Left cardiac atrium (tissue), 4 donors: Measurements from ENCODE around the gene SMC5. TPM values are rescaled to one million over a fixed set of nuclear protein-coding genes. Genes with fewer than 3 reads are reported as not detected.
"Not testable (repeated sequence)": the region's sequence is repeated elsewhere in the genome, so short reads cannot be mapped to it uniquely, and the experiment has no call there.

Experiments used
- ATAC-seq, 2 donors: fragments of 200-7000 bp; cut with Tn5 transposase; one replicate each; pipeline ENCODE4 v1.9.1; 2020; ENCODE audit warnings: mild to moderate bottlenecking in 2 of 2, moderate library complexity in 2 of 2
- DNase-seq: peaks from one replicate; pipeline ENCODE4 v3.0.0-alpha.2; 2020
- intact Hi-C, 2 donors: fragments of 100-400 bp; cut with DNase I; formaldehyde crosslinking; loops; one replicate each; pipeline versions ENCODE4 v1.14.1 to v1.15.1; 2022 to 2023
- long read RNA-seq: library from polyadenylated mRNA; unstranded; transcript quantifications from one replicate; pipeline ENCODE4 v2.0.0, GENCODE V29; 2021
- total RNA-seq, 2 donors: library from RNA; stranded (reverse); fragmentation: NEBNext Ultra II Directional; extraction: Animal tissue kit (Norgen Biotek cat#: 25700); gene quantifications; one replicate each; pipeline ENCODE4 v1.2.1, GENCODE V29; 2021
- donor health status: DM: no; HTN: yes; CAD: no.
- donor health status: DM: no; HTN: yes; CAD: no; lungs with severe emphysema.
- donor health status: DM: yes; HTN: yes; CAD: no.
- donor health status: Dilated cardiomyopathy.

Gene SMC5
- total RNA-seq = 10 to 100 TPM; 12.3 to 21.0 TPM
- long read RNA-seq, full-length matches to known transcripts = 3 of 20 reads
- long read RNA-seq, partial matches to known transcripts = 13 of 20 reads
- long read RNA-seq, other reads (novel, unspliced or antisense) = 4 of 20 reads

- DNase-seq (peak; percentile 92), ATAC-seq (peak; percentile 96 to 97)
- intact Hi-C loops = loop anchor here in 1 of 2 donors (10.0 kb wide), 1 partner anchor 346 kb away; no protein-coding TSS in a partner anchor
These were observed at the start of gene SMC5 for GRCh38 chr9:70258692-70259511. TSS of gene SMC5 (plus strand) at chr9:70258978. CDS start at chr9:70259079, 101 bp downstream.

- intact Hi-C loops = loop anchor here in 1 of 2 donors (10.0 kb wide), 1 partner anchor 92 kb away; no protein-coding TSS in a partner anchor
- DNase-seq = no peak
- no peak for ATAC-seq
These were observed 41.7 kb upstream of the SMC5 start for GRCh38 chr9:70217029-70217428.

- intact Hi-C loops = loop anchor here in 1 of 2 donors (10.0 kb wide), 1 partner anchor 94 kb away; no protein-coding TSS in a partner anchor
- DNase-seq (no peak), ATAC-seq (no peak)
These were observed 40.0 kb upstream of the SMC5 start for GRCh38 chr9:70218767-70219166.

GRCh38 chr9:70220216-70220615, 38.6 kb upstream of the SMC5 start:
- ATAC-seq (no peak), DNase-seq (no peak)
- intact Hi-C loops = loop anchor here in 1 of 2 donors (10.0 kb wide), 1 partner anchor 95 kb away; no protein-coding TSS in a partner anchor

- intact Hi-C loops = loop anchor here in 1 of 2 donors (10.0 kb wide), 1 partner anchor 98 kb away; no protein-coding TSS in a partner anchor
These were observed 36.4 kb upstream of the SMC5 start for GRCh38 chr9:70222354-70222753.

GRCh38 chr9:70228118-70228517, 30.7 kb upstream of the SMC5 start:
- intact Hi-C loops = loop anchor here in 1 of 2 donors (2.0 to 10.0 kb wide), 2 partner anchors 103 to 255 kb away; no protein-coding TSS in a partner anchor
- ATAC-seq = peak in 1 of 2 donors; percentile 41
- no peak for DNase-seq

More at GRCh38 chr9:70222354-70222753, 36.4 kb upstream of the SMC5 start:
- no peak for ATAC-seq
- no peak for DNase-seq

- DNase-seq (no peak), ATAC-seq (no peak)
- intact Hi-C loops = loop anchor here in 1 of 2 donors (2.0 to 10.0 kb wide), 2 partner anchors 104 to 256 kb away; no protein-coding TSS in a partner anchor
These were observed 30.2 kb upstream of the SMC5 start for GRCh38 chr9:70228611-70229010.

- intact Hi-C loops = loop anchor here in 1 of 2 donors (2.0 to 10.0 kb wide), 2 partner anchors 104 to 256 kb away; no protein-coding TSS in a partner anchor
- ATAC-seq (peak; percentile 79 to 83), DNase-seq (no peak)
These were observed 29.8 kb upstream of the SMC5 start for GRCh38 chr9:70229026-70229425.

GRCh38 chr9:70229579-70229978, 29.2 kb upstream of the SMC5 start:
- no peak for DNase-seq
- intact Hi-C loops = loop anchor here in 1 of 2 donors (2.0 to 10.0 kb wide), 2 partner anchors 105 to 257 kb away; no protein-coding TSS in a partner anchor
- ATAC-seq = peak; percentile 35 to 51

- DNase-seq (no peak), ATAC-seq (no peak)
- intact Hi-C loops = no loop called here
These were observed 26.3 kb upstream of the SMC5 start for GRCh38 chr9:70232476-70232875.

GRCh38 chr9:70234208-70234607, 24.6 kb upstream of the SMC5 start:
- intact Hi-C loops, DNase-seq, ATAC-seq: not testable (repeated sequence)

GRCh38 chr9:70245952-70246351, 12.8 kb upstream of the SMC5 start:
- DNase-seq, intact Hi-C loops, ATAC-seq: not testable (repeated sequence)

- intact Hi-C loops = loop anchor here in 1 of 2 donors (10.0 kb wide), 1 partner anchor 355 kb away; no protein-coding TSS in a partner anchor
- DNase-seq (no peak), ATAC-seq (no peak)
These were observed 8.6 kb upstream of the SMC5 start for GRCh38 chr9:70250221-70250620.

- intact Hi-C loops = loop anchor here in 1 of 2 donors (10.0 kb wide), 1 partner anchor 349 kb away; no protein-coding TSS in a partner anchor
- ATAC-seq (no peak), DNase-seq (no peak)
These were observed 3.3 kb upstream of the SMC5 start for GRCh38 chr9:70255486-70255885.

GRCh38 chr9:70256123-70256551, 2.6 kb upstream of the SMC5 start:
- ATAC-seq = no peak
- DNase-seq = no peak
- intact Hi-C loops = loop anchor here in 1 of 2 donors (10.0 kb wide), 1 partner anchor 349 kb away; no protein-coding TSS in a partner anchor

- intact Hi-C loops = loop anchor here in 1 of 2 donors (10.0 kb wide), 1 partner anchor 347 kb away; no protein-coding TSS in a partner anchor
- DNase-seq (no peak), ATAC-seq (no peak)
These were observed 1.3 kb upstream of the SMC5 start for GRCh38 chr9:70257502-70257901.

GRCh38 chr9:70257991-70258691, 637 bp upstream of the SMC5 start:
- DNase-seq (peak; percentile 28), ATAC-seq (peak; percentile 55 to 68)
- intact Hi-C loops = loop anchor here in 1 of 2 donors (10.0 kb wide), 1 partner anchor 347 kb away; no protein-coding TSS in a partner anchor

GRCh38 chr9:70259512-70259802, 679 bp downstream of the SMC5 start:
- intact Hi-C loops = loop anchor here in 1 of 2 donors (10.0 kb wide), 1 partner anchor 345 kb away; no protein-coding TSS in a partner anchor
- ATAC-seq = no peak

GRCh38 chr9:70260007-70260443, 1.2 kb downstream of the SMC5 start:
- intact Hi-C loops = no loop called here
- ATAC-seq (no peak), DNase-seq (no peak)

More at GRCh38 chr9:70259512-70259802, 679 bp downstream of the SMC5 start:
- DNase-seq = no peak
